HepG2 (cell line): ENCODE measurements around the gene LRRC45. TPM values are rescaled to one million over a fixed set of nuclear protein-coding genes. Genes with fewer than 3 reads are reported as not detected.

Source experiments
- FOXP1 ChIP-seq, 2 experiments: fragments of 450-650 bp in 1 of 2; IDR thresholded peaks; 2 replicates each; pipeline ENCODE4 v1.6.1; 2017 to 2018; ENCODE audit warnings: antibody characterized with exemption in 1 of 2
- GRHL1 ChIP-seq: sonication (generic); formaldehyde crosslinking; conservative IDR thresholded peaks from 2 replicates; pipeline ENCODE4 v1.8.0; 2022; ENCODE audit warnings: missing genetic modification reagents
- NCOR1 ChIP-seq: fragments of 200-600 bp; sonication (generic); IDR thresholded peaks from 2 replicates; pipeline ENCODE4 v1.7.0; 2017; ENCODE audit warnings: antibody characterized with exemption, low read length, borderline replicate concordance
- NR2F1 ChIP-seq, 2 experiments: fragments of 450-650 bp in 1 of 2; formaldehyde crosslinking in 1 of 2; IDR thresholded peaks; 2 replicates each; pipeline versions ENCODE4 v1.5.0 to v1.6.1; 2016 to 2020; ENCODE audit warnings: mild to moderate bottlenecking in 1 of 2, missing compliant biosample characterization in 1 of 2, missing genetic modification reagents in 1 of 2, moderate library complexity in 1 of 2
- RBM39 ChIP-seq: fragments of 200-400 bp; formaldehyde crosslinking; IDR thresholded peaks from one replicate; pipeline ENCODE4 v1.6.1; 2018; ENCODE audit warnings: antibody characterized with exemption, mild to moderate bottlenecking, low read depth, low read length; ENCODE audit not compliant: poor library complexity, severe bottlenecking
- RNF219 ChIP-seq: sonication (generic); formaldehyde crosslinking; IDR thresholded peaks from 2 replicates; pipeline ENCODE4 v1.5.0; 2020; ENCODE audit warnings: mild to moderate bottlenecking, missing genetic modification reagents
- SETDB1 ChIP-seq: sonication (generic); formaldehyde crosslinking; IDR thresholded peaks from 2 replicates; pipeline ENCODE4 v1.5.1; 2020; ENCODE audit warnings: missing genetic modification reagents, mild to moderate bottlenecking, borderline replicate concordance
- SMYD3 ChIP-seq: sonication (generic); formaldehyde crosslinking; IDR thresholded peaks from 2 replicates; pipeline ENCODE4 v1.8.1; 2023; ENCODE audit warnings: mild to moderate bottlenecking, missing genetic modification reagents
- SOX5 ChIP-seq: IDR thresholded peaks from 2 replicates; pipeline ENCODE4 v1.6.1; 2016; ENCODE audit warnings: borderline replicate concordance
- THYN1 ChIP-seq: sonication (generic); formaldehyde crosslinking; IDR thresholded peaks from 2 replicates; pipeline ENCODE4 v1.8.1; 2023; ENCODE audit warnings: low read depth, mild to moderate bottlenecking, moderate library complexity, missing genetic modification reagents, borderline replicate concordance
- YEATS2 ChIP-seq: sonication (generic); formaldehyde crosslinking; IDR thresholded peaks from 2 replicates; pipeline ENCODE4 v1.4.0; 2020; ENCODE audit warnings: missing genetic modification reagents, borderline replicate concordance
- ZNF101 ChIP-seq: sonication (generic); formaldehyde crosslinking; IDR thresholded peaks from 2 replicates; pipeline ENCODE4 v1.4.0; 2020; ENCODE audit warnings: mild to moderate bottlenecking, low read depth, missing genetic modification reagents, borderline replicate concordance
- ZNF318 ChIP-seq: sonication (generic); formaldehyde crosslinking; IDR thresholded peaks from 2 replicates; pipeline ENCODE4 v1.4.0; 2020; ENCODE audit warnings: mild to moderate bottlenecking, missing genetic modification reagents
- ZNF460 ChIP-seq: sonication (generic); formaldehyde crosslinking; IDR thresholded peaks from 2 replicates; pipeline ENCODE4 v1.5.1; 2020; ENCODE audit warnings: missing genetic modification reagents, mild to moderate bottlenecking, borderline replicate concordance
- ZNF7 ChIP-seq: IDR thresholded peaks from 2 replicates; pipeline ENCODE4 v1.6.1; 2016; ENCODE audit warnings: missing biosample characterization, missing genetic modification reagents
- ZNF83 ChIP-seq: sonication (generic); formaldehyde crosslinking; IDR thresholded peaks from 2 replicates; pipeline ENCODE4 v1.4.0; 2020; ENCODE audit warnings: missing genetic modification reagents, mild to moderate bottlenecking, borderline replicate concordance
- polyA plus RNA-seq, 8 experiments: library from polyadenylated mRNA; depleted of rRNA in 3 of 8; stranded (reverse) in 7 of 8; unstranded in 1 of 8; fragments of >200 nt; fragmentation: Illumina TruSeq in 4 of 8; extraction: Trizol in 4 of 8; gene quantifications; 2 replicates each; pipeline versions ENCODE4 v1.2.1 to v1.2.3, GENCODE V29; 2011 to 2016; ENCODE audit warnings: low read depth in 4 of 8, missing spikeins in 1 of 8, mixed read lengths in 1 of 8; ENCODE audit not compliant: insufficient read depth in 1 of 8
- total RNA-seq, 5 experiments: library from RNA; depleted of rRNA; stranded (reverse); fragments of >200 nt; fragmentation: Illumina TruSeq; extraction: Trizol; gene quantifications; 2 replicates each; pipeline ENCODE4 v1.2.3, GENCODE V29; 2016; ENCODE audit warnings: low read depth in 1 of 5

LRRC45 gene
- total and polyA plus RNA-seq, 2 of the 13 experiments (the other 11 are each of a cell fraction or from before 2014, with no cell fraction given), result 11.6 to 48.1 TPM

- TF ChIP-seq ZNF318 (0 out of 2 replicates have a peak, but pooled peaks have one; percentile 30), ZNF101 (CRISPR knock-in tag) (no peak), THYN1 (CRISPR knock-in tag) (no peak), SOX5 (CRISPR knock-in tag) (no peak), SMYD3 (CRISPR knock-in tag) (no peak), ZNF460 (no peak), FOXP1 (IDR thresholded peaks at IDR 0.05) (no peak), FOXP1 (CRISPR knock-in tag; IDR thresholded peaks at IDR 0.05) (no peak), NR2F1 (CRISPR knock-in tag; IDR thresholded peaks at IDR 0.05) (no peak), SETDB1 (no peak), GRHL1 (CRISPR knock-in tag) (no peak), ZNF83 (CRISPR knock-in tag) (no peak), YEATS2 (CRISPR knock-in tag) (0 out of 2 replicates have a peak, but pooled peaks have one; percentile 28), ZNF7 (no peak), RBM39 (peak; percentile 61), NCOR1 (no peak), RNF219 (no peak)
Observed at GRCh38 chr17:81976332-81977210, 46.5 kb upstream of the LRRC45 start (continued).
